ENCODE measurements around the gene SLC35F3. TPM values are rescaled to one million over a fixed set of nuclear protein-coding genes. Genes with fewer than 3 reads are reported as not detected.

Gene SLC35F3
- total RNA-seq: 1.9 TPM

GRCh38 chr1:233904633-233905415 is at the start of gene SLC35F3:
Gene SLC35F3 (plus strand): TSS chr1:233904676.

DNA sequence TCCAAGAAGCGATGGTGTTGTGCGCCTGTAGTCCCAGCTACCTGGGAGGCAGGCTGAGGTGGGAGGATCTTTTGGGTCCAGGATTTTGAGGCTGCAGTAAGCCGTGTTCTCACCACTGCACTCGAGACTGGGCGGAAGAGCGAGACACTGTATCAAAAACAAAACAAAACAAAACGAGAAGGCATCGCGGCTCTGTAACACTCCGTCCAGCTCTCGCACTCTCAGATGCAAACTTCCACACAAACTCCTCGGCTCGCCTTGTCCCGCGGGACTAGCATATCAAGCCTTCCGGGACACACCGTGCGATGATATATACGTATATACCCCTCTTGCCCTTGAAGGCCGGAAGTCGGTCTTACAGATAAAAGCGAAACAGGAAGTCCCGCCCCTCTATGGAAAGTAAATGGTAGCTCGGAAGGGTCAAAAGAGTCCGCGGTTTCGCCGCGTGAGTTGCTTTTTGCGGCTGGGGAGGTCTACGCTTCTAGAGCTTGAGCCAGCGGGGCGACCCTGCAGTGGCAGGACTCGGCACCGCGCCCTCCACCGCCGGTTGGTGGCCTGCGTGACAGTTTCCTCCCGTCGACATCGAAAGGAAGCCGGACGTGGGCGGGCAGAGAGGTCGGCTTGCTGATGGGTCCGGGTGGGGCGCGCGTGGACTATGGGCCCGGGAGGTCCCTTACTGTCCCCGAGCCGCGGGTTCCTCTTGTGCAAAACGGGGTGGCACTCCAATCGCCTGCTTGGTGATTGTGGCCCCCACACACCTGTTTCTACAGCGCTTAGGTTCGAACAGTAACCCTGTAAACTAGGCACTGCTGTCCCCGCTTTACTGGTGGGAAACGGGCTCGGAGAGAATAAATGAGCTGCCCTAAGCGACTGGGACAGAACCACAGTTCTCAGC is 468.8 kb downstream of the SLC35F3 start, which contains the start of gene COA6:
TSS of gene COA6 (plus strand) at position 393 of the 895 bp plus-strand sequence. CDS start at position 404, 11 bp downstream.

Small RNA genes within 50 kb of the gene (small RNA-seq; reads per million reads assigned to genes)
- gene MIR4671 (ENCODE audit: low replicate concordance): 0.12 reads per million
